Adrenal gland (tissue), 12 donors: ENCODE measurements around the gene UPK3B. TPM values are rescaled to one million over a fixed set of nuclear protein-coding genes. Genes with fewer than 3 reads are reported as not detected.
A peak's percentile ranks its signal among the peaks of the same experiment; 100 is the strongest.
"Not testable (repeated sequence)": the region's sequence is repeated elsewhere in the genome, so short reads cannot be mapped to it uniquely, and the experiment has no call there.

Experiments
- DNase-seq, 7 donors: peaks; one replicate each; pipeline ENCODE4 v3.0.0-alpha.2; 2019 to 2020
- H3K27ac ChIP-seq, 5 donors: fragments of 200-600 bp; sonication (generic) in 4 of 5; 1 replicate in 3 of 5; 2 replicates in 2 of 5; pipeline versions ENCODE4 v1.5.1 to v1.8.0; 2016 to 2020; ENCODE audit warnings: mild to moderate bottlenecking in 1 of 5
- H3K27me3 ChIP-seq: fragments of 200-600 bp; 2 replicates; pipeline ENCODE4 v1.8.0; 2021
- H3K36me3 ChIP-seq, 2 donors: fragments of 200-600 bp; replicated peaks in 1 of 2; 1 replicate in 1 of 2; 2 replicates in 1 of 2; pipeline versions ENCODE4 v1.5.1 to v1.8.0; 2018 to 2022
- H3K4me1 ChIP-seq, 2 donors: fragments of 200-600 bp; replicated peaks in 1 of 2; 1 replicate in 1 of 2; 2 replicates in 1 of 2; pipeline versions ENCODE4 v1.5.1 to v1.8.0; 2018 to 2021
- H3K4me3 ChIP-seq, 4 donors: fragments of 200-600 bp; sonication (generic) in 3 of 4; one replicate each; pipeline ENCODE4 v1.5.1; 2016 to 2018
- H3K9me3 ChIP-seq, 3 donors: fragments of 200-600 bp; sonication (generic) in 1 of 3; replicated peaks in 1 of 3; 1 replicate in 2 of 3; 2 replicates in 1 of 3; pipeline versions ENCODE4 v1.5.1 to v1.8.0; 2016 to 2021
- POLR2A ChIP-seq, 2 donors: fragments of 450-650 bp; IDR thresholded peaks; one replicate each; pipeline ENCODE4 v1.6.1; 2017; ENCODE audit warnings: antibody characterized with exemption in 2 of 2, mild to moderate bottlenecking in 2 of 2, moderate library complexity in 1 of 2
- WGBS, 4 donors: extraction: QIAGEN DNeasy Blood & Tissue Kit in 2 of 4; methylation state at CpG; one replicate each; pipeline versions ENCODE4 v1.1.5 to v1.1.7; 2013 to 2017; 5-methylcytosine and 5-hydroxymethylcytosine counted together
- intact Hi-C, 2 donors: fragments of 100-400 bp; cut with DNase I; formaldehyde crosslinking; loops; one replicate each; pipeline versions ENCODE4 v1.14.1 to v1.15.0; 2022 to 2023
- polyA plus RNA-seq, 3 donors: library from polyadenylated mRNA; stranded (reverse); fragments of 200-250 nt in 2 of 3; fragments of 350-450 nt in 1 of 3; fragmentation: Illumina TruSeq in 1 of 3; extraction: RNeasy Lipid Tissue Mini Kit (QIAGEN cat#74804) in 1 of 3; gene quantifications; one replicate each; pipeline ENCODE4 v1.2.3, GENCODE V29; 2013 to 2014
- total RNA-seq, 9 donors: library from RNA; depleted of rRNA in 4 of 9; stranded (reverse); fragments of >200 nt in 4 of 9; fragments of 120-200 nt in 1 of 9; fragmentation: NEBNext Ultra II Directional in 1 of 9; extraction: Animal tissue kit (Norgen Biotek cat#: 25700) in 1 of 9; gene quantifications; one replicate each; pipeline versions ENCODE4 v1.1.0 to v1.2.4, GENCODE V29; 2013 to 2023
- TF ChIP-seq, protein P1 (sequence below), 6 experiments: fragments of 450-650 bp in 4 of 6; fragments of 200-600 bp in 2 of 6; sonication (generic) in 1 of 6; IDR thresholded peaks; 1 replicate in 5 of 6; 2 replicates in 1 of 6; pipeline versions ENCODE4 v1.5.1 to v1.8.0; 2016 to 2021; ENCODE audit warnings: antibody characterized with exemption in 6 of 6, mild to moderate bottlenecking in 2 of 6, moderate library complexity in 1 of 6
- donor health status: healthy with polysubstance abuse.
- donor health status: Bipolar disorder and iron deficiency.
- donor health status: DM: yes; HTN: yes; CAD: no.
- donor health status: DM: no; HTN: no; CAD: no.
- donor health status: DM: no; HTN: no; CAD: no.
- donor health status: DM: yes; HTN: yes; CAD: no.

Gene UPK3B
- total and polyA plus RNA-seq, 12 donors = 0.22 to 2.6 (median 0.83) TPM; not detected in 2

- Histone ChIP-seq H3K27ac (peak overlapping the region in 1 of 5 donors; percentile 34), H3K36me3 (peaks cover 0 to 5% of the 10 kb centered on the region in 2 donors), H3K4me3 (no peak overlapping the region), H3K4me1 (peaks cover under 1 to 1% of the 10 kb centered on the region in 2 donors), H3K9me3 (no peaks in the 10 kb centered on the region), H3K27me3 (no peaks in the 10 kb centered on the region)
- WGBS, 4 donors = 67 to 77% (median 72%) methylated on average over 11 of the region's 11 CpGs
- TF ChIP-seq POLR2A (IDR thresholded peaks at IDR 0.05) = no peak
- DNase-seq = peak in 4 of 7 donors; percentile 34 to 56 (median 41)
- intact Hi-C loops = loop anchor here (10.0 kb wide), 1 partner anchor 487 kb away; no protein-coding TSS in a partner anchor
Observed at GRCh38 chr7:76507723-76508406, 2.5 kb upstream of the UPK3B start.

GRCh38 chr7:76511200-76511910 is 1.0 kb downstream of the UPK3B start:
- DNase-seq, H3K27me3 ChIP-seq: not testable (repeated sequence)
- WGBS, 4 donors = 71 to 84% (median 74%) methylated on average over 6 to 15 of the region's 24 CpGs

GRCh38 chr7:76511911-76512885 is 1.8 kb downstream of the UPK3B start:
- H3K36me3 ChIP-seq, H3K4me1 ChIP-seq, H3K4me3 ChIP-seq, H3K9me3 ChIP-seq, intact Hi-C loops, H3K27me3 ChIP-seq: not testable (repeated sequence)
- peak in 4 of 7 donors; percentile 24 to 58 (median 44) for DNase-seq
- 78 to 100% (median 83%) methylated on average over 1 to 13 of the region's 31 CpGs; no CpG with 5 or more reads in 1 of the 4 donors for WGBS, 4 donors
- peak overlapping the region in 1 of 5 donors; percentile 56 for H3K27ac ChIP-seq

More at GRCh38 chr7:76511200-76511910, 1.0 kb downstream of the UPK3B start:
- H3K27ac ChIP-seq, H3K9me3 ChIP-seq, H3K36me3 ChIP-seq, H3K4me1 ChIP-seq, intact Hi-C loops, H3K4me3 ChIP-seq: not testable (repeated sequence)

DNA sequence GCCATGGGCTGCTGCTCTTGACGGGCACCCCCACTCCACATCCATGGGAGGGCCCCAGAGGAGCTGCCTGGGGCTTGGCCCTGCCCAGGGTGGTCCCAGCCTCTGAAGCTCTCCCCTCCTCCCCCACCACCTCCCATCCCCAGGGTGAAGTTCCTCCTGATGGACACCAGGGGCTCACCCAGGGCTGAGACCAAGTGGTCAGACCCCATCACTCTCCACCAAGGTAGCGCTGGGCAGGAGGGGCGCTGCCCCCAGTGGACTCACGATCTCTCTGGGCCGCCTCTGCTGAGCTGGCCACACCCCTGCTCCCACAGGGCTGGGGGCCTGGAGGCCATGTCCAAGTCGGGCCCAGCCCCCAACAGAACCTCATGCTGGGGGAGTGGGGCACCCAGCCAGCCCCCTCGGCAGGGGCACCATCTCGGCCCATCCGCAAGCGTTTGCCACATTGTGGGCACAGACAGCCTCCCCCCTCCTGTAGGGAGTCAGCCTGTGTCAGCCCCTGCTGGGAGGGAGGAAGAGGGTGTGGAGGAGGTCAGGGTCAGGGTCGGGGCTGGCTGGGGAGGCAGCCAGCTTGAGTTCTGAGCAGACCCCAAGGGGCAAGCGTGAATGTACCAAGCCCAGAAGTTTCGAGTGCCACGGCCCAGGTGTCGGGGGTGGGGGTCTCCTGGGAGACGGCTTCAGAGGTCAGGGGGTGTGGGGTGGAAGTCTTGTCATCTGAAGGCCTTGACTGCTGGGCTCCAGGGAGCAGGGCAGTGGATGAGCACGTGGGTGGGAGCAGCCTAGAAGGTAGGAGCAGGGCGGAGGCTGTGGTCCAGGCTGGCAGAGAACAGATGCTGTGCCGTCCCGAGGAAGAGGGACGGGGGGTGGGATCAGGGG is 2.8 kb downstream of the UPK3B start:
- peak in 2 of 7 donors; percentile 36 to 48 for DNase-seq
- peaks cover 6 to 8% of the 10 kb centered on the region in 2 donors for H3K4me1 ChIP-seq
- H3K4me3 ChIP-seq = no peak overlapping the region
- TF ChIP-seq POLR2A (IDR thresholded peaks at IDR 0.05) = no peak
- TF ChIP-seq, protein P1, sequence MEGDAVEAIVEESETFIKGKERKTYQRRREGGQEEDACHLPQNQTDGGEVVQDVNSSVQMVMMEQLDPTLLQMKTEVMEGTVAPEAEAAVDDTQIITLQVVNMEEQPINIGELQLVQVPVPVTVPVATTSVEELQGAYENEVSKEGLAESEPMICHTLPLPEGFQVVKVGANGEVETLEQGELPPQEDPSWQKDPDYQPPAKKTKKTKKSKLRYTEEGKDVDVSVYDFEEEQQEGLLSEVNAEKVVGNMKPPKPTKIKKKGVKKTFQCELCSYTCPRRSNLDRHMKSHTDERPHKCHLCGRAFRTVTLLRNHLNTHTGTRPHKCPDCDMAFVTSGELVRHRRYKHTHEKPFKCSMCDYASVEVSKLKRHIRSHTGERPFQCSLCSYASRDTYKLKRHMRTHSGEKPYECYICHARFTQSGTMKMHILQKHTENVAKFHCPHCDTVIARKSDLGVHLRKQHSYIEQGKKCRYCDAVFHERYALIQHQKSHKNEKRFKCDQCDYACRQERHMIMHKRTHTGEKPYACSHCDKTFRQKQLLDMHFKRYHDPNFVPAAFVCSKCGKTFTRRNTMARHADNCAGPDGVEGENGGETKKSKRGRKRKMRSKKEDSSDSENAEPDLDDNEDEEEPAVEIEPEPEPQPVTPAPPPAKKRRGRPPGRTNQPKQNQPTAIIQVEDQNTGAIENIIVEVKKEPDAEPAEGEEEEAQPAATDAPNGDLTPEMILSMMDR (IDR thresholded peaks at IDR 0.05) = peak in 2 of 6 experiments; percentile 6 to 21
- no peaks in the 10 kb centered on the region for H3K9me3 ChIP-seq
- intact Hi-C loops = no loop called here
- no peaks in the 10 kb centered on the region for H3K27me3 ChIP-seq
- H3K36me3 ChIP-seq = no peaks in the 10 kb centered on the region
- H3K27ac ChIP-seq = peak overlapping the region in 1 of 5 donors; percentile 56
- 41 to 57% (median 49%) methylated on average over 8 to 21 of the region's 21 CpGs for WGBS, 4 donors
